SK-N-SH (cell line): ENCODE data around the gene PRICKLE3. TPM values are rescaled to one million over a fixed set of nuclear protein-coding genes. Genes with fewer than 3 reads are reported as not detected.

Experiments
- CTCF ChIA-PET: fragments of 300-600, 350-600 bp; formaldehyde crosslinking; extraction: SDS; loops from one replicate; lab custom pipeline; 2021; lab: Yijun Ruan, JAX
- POLR2A ChIA-PET: fragments of 350-600 bp; sonication (Branson Sonifier 250); formaldehyde crosslinking; extraction: SDS; loops from one replicate; lab custom pipeline; 2020; ENCODE audit warnings: antibody characterized with exemption, inconsistent platforms; lab: Yijun Ruan, JAX
- DNase-seq: peaks from one replicate; pipeline ENCODE4 v3.0.0; 2012
- H2AFZ ChIP-seq: fragments of 200-600 bp; sonication (generic); 2 replicates; pipeline ENCODE4 v1.8.1; 2016; ENCODE audit warnings: antibody characterized with exemption, mild to moderate bottlenecking, low read depth
- H3F3A ChIP-seq: fragments of 200-600 bp; sonication (generic); replicated peaks from 2 replicates; pipeline ENCODE3; 2016; ENCODE audit warnings: antibody characterized with exemption, mild to moderate bottlenecking; ENCODE audit not compliant: insufficient read depth
- H3K27ac ChIP-seq, 2 experiments: fragments of 200-500 bp in 1 of 2; fragments of 200-600 bp in 1 of 2; sonication (Bioruptor generic) in 1 of 2; sonication (generic), shearing (Covaris generic) in 1 of 2; 2 replicates each; pipeline versions ENCODE4 v1.5.1 to v1.6.1; 2014 to 2016; ENCODE audit warnings: low read depth in 2 of 2, inconsistent platforms in 1 of 2, low read length in 1 of 2, mild to moderate bottlenecking in 1 of 2, mixed read lengths in 1 of 2
- H3K27me3 ChIP-seq: fragments of 200-600 bp; sonication (generic), shearing (Covaris generic); 2 replicates; pipeline ENCODE4 v1.6.1; 2016; ENCODE audit warnings: mixed run types; ENCODE audit not compliant: insufficient read depth
- H3K36me3 ChIP-seq, 2 experiments: fragments of 200-500 bp in 1 of 2; fragments of 200-600 bp in 1 of 2; sonication (Bioruptor generic) in 1 of 2; sonication (generic) in 1 of 2; replicated peaks in 1 of 2; 2 replicates each; pipeline versions ENCODE3 to v1.5.1; 2014 to 2016; ENCODE audit warnings: low read length in 1 of 2, mild to moderate bottlenecking in 1 of 2; ENCODE audit not compliant: insufficient read depth in 2 of 2, control insufficient read depth in 1 of 2
- H3K4me1 ChIP-seq, 2 experiments: fragments of 200-500 bp in 1 of 2; fragments of 200-600 bp in 1 of 2; sonication (Bioruptor generic) in 1 of 2; sonication (generic), shearing (Covaris generic) in 1 of 2; 2 replicates each; pipeline versions ENCODE4 v1.5.1 to v1.6.1; 2014 to 2016; ENCODE audit warnings: low read depth in 1 of 2, low read length in 1 of 2, mixed run types in 1 of 2; ENCODE audit not compliant: insufficient read depth in 2 of 2, control insufficient read depth in 1 of 2
- H3K4me2 ChIP-seq: fragments of 200-600 bp; sonication (generic), shearing (Covaris generic); 2 replicates; pipeline ENCODE4 v1.6.1; 2017; ENCODE audit warnings: mixed run types
- H3K4me3 ChIP-seq, 2 experiments: fragments of 200-500 bp in 1 of 2; fragments of 200-600 bp in 1 of 2; sonication (Bioruptor generic) in 1 of 2; sonication (generic), shearing (Covaris generic) in 1 of 2; 2 replicates each; pipeline versions ENCODE4 v1.5.1 to v1.8.1; 2014 to 2016; ENCODE audit warnings: low read depth in 2 of 2, inconsistent platforms in 1 of 2, low read length in 1 of 2, mild to moderate bottlenecking in 1 of 2, mixed read lengths in 1 of 2, moderate library complexity in 1 of 2
- H3K79me2 ChIP-seq: fragments of 200-600 bp; sonication (generic); 2 replicates; pipeline ENCODE4 v1.8.1; 2017; ENCODE audit warnings: mild to moderate bottlenecking; ENCODE audit not compliant: insufficient read depth
- H3K9ac ChIP-seq: fragments of 200-600 bp; sonication (generic); 2 replicates; pipeline ENCODE4 v1.6.1; 2017; ENCODE audit warnings: mixed run types
- H3K9me2 ChIP-seq: fragments of 200-600 bp; sonication (generic); 2 replicates; pipeline ENCODE4 v1.6.1; 2017; ENCODE audit warnings: mixed run types
- H3K9me3 ChIP-seq: fragments of 200-600 bp; sonication (generic); 2 replicates; pipeline ENCODE4 v1.6.1; 2017; ENCODE audit warnings: mixed run types, mild to moderate bottlenecking, moderate library complexity
- H4K20me1 ChIP-seq: fragments of 200-600 bp; sonication (generic); 2 replicates; pipeline ENCODE4 v1.6.1; 2017; ENCODE audit warnings: mild to moderate bottlenecking, mixed run types; ENCODE audit not compliant: insufficient read depth
- GATA2 ChIP-seq: sonication (generic); formaldehyde crosslinking; IDR thresholded peaks from 2 replicates; pipeline ENCODE4 v1.5.0; 2020; ENCODE audit warnings: mild to moderate bottlenecking, missing genetic modification reagents
- JUND ChIP-seq: IDR thresholded peaks from 2 replicates; pipeline ENCODE4 v1.4.0; 2012
- RFX5 ChIP-seq: IDR thresholded peaks from 2 replicates; pipeline ENCODE4 v1.6.1; 2012; ENCODE audit warnings: mild to moderate bottlenecking, improper control_type of control experiment, low read length
- SIN3A ChIP-seq: IDR thresholded peaks from 2 replicates; pipeline ENCODE4 v1.6.1; 2012; ENCODE audit warnings: low read depth, mild to moderate bottlenecking, low read length, moderate library complexity, borderline replicate concordance
- SMC3 ChIP-seq: IDR thresholded peaks from 2 replicates; pipeline ENCODE4 v1.6.1; 2012; ENCODE audit warnings: low read depth, low read length, improper control_type of control experiment
- WGBS: methylation state at CpG from one replicate; pipeline ENCODE4 v1.1.6; 2017; ENCODE audit warnings: low lambda C conversion rate; 5-methylcytosine and 5-hydroxymethylcytosine counted together
- polyA plus RNA-seq, 3 experiments: library from polyadenylated mRNA; depleted of rRNA; stranded (reverse); fragments of >200 nt; gene quantifications; 2 replicates each; pipeline ENCODE4 v1.2.3, GENCODE V29; 2012
- TF ChIP-seq, protein P1 (sequence below): IDR thresholded peaks from 2 replicates; pipeline ENCODE4 v1.4.0; 2012; ENCODE audit warnings: low read depth
- TF ChIP-seq, protein P2 (sequence below): IDR thresholded peaks from 2 replicates; pipeline ENCODE4; 2012
- TF ChIP-seq, protein P3 (sequence below): fragments of 200-600 bp; sonication (generic); IDR thresholded peaks from 2 replicates; pipeline ENCODE4 v1.6.1; 2017; ENCODE audit warnings: antibody characterized with exemption, mild to moderate bottlenecking, moderate library complexity

The PRICKLE3 gene
- polyA plus RNA-seq, 1 of the 3 experiments (the other 2 are of a cell fraction), result 0.07 TPM

DNA sequence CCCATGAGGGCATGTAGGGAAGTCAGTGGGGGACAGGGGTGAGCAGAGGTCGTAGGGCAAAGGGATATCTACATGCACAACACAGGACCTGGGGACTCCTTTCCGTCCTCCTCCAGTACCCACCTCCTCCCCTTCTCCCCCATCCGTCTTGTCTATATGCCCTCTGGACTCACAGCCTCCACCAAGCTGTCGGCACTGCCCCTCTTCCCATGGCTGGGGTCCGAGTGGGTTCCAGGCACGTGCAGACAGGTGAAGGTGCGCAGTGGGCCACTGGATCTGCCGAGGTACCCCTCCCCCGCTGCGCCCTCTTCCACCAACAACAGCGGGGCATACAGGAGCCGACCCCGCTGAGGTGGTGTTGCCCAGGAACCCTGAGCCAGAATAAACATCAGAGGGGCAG lies 19.3 kb upstream of the PRICKLE3 start:
- TF ChIP-seq, protein P1, sequence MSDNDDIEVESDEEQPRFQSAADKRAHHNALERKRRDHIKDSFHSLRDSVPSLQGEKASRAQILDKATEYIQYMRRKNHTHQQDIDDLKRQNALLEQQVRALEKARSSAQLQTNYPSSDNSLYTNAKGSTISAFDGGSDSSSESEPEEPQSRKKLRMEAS, result no peak
- no peak for TF ChIP-seq RFX5
- TF ChIP-seq SIN3A, result no peak
- TF ChIP-seq, protein P2, sequence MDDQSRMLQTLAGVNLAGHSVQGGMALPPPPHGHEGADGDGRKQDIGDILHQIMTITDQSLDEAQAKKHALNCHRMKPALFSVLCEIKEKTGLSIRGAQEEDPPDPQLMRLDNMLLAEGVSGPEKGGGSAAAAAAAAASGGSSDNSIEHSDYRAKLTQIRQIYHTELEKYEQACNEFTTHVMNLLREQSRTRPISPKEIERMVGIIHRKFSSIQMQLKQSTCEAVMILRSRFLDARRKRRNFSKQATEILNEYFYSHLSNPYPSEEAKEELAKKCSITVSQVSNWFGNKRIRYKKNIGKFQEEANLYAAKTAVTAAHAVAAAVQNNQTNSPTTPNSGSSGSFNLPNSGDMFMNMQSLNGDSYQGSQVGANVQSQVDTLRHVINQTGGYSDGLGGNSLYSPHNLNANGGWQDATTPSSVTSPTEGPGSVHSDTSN, result no peak
- TF ChIP-seq, protein P3, sequence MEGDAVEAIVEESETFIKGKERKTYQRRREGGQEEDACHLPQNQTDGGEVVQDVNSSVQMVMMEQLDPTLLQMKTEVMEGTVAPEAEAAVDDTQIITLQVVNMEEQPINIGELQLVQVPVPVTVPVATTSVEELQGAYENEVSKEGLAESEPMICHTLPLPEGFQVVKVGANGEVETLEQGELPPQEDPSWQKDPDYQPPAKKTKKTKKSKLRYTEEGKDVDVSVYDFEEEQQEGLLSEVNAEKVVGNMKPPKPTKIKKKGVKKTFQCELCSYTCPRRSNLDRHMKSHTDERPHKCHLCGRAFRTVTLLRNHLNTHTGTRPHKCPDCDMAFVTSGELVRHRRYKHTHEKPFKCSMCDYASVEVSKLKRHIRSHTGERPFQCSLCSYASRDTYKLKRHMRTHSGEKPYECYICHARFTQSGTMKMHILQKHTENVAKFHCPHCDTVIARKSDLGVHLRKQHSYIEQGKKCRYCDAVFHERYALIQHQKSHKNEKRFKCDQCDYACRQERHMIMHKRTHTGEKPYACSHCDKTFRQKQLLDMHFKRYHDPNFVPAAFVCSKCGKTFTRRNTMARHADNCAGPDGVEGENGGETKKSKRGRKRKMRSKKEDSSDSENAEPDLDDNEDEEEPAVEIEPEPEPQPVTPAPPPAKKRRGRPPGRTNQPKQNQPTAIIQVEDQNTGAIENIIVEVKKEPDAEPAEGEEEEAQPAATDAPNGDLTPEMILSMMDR, result no peak
- no peaks in the 10 kb centered on the region; a peak in 1 of 4 replicates for H3K4me1 ChIP-seq
- H3K79me2 ChIP-seq, result no peaks in the 10 kb centered on the region
- no peak overlapping the region for H3K4me2 ChIP-seq
- no peaks in the 10 kb centered on the region for H4K20me1 ChIP-seq
- no peaks in the 10 kb centered on the region for H3K9me3 ChIP-seq
- CTCF ChIA-PET, result no interaction called here
- H3K4me3 ChIP-seq, result no peak overlapping the region
- H2AFZ ChIP-seq, result no peak overlapping the region
- no peak overlapping the region for H3K27ac ChIP-seq
- no peak for DNase-seq
- POLR2A ChIA-PET, result no interaction called here
- H3F3A ChIP-seq, result no peaks in the 10 kb centered on the region
- H3K9ac ChIP-seq, result no peak overlapping the region
- H3K27me3 ChIP-seq, result peaks cover 23% of the 10 kb centered on the region
- no peaks in the 10 kb centered on the region for H3K9me2 ChIP-seq
- WGBS, result 46% methylated on average over 13 of the region's 13 CpGs
- H3K36me3 ChIP-seq, result no peaks in the 10 kb centered on the region

DNA sequence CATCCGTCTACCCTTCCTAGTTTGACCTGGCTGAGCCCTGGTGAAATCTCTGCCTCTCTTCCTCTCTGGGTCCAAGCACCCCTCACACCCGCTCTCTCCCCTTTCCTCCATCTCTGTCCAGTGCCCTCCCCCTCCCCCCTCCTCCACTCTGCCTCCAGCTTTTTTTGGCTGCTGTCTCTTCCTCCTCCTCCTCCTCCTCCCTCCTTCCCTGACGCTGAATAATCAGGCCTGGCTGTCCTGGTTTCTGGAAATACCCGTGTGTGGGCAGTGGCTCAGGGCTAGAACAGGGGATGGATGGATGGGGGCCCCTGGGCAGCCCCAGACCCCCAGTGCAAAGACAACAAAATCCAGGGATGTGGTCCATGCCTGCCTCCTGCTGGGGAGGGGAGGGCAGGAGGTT lies 18.5 kb upstream of the PRICKLE3 start:
- H3F3A ChIP-seq, result no peaks in the 10 kb centered on the region
- no peak overlapping the region for H3K4me3 ChIP-seq
- H3K27me3 ChIP-seq, result peaks cover 23% of the 10 kb centered on the region
- H3K9ac ChIP-seq, result no peak overlapping the region
- no peak overlapping the region for H3K27ac ChIP-seq
- POLR2A ChIA-PET, result no interaction called here
- TF ChIP-seq GATA2 (CRISPR knock-in tag) (no peak), JUND (no peak), SMC3 (no peak)
- TF ChIP-seq, protein P2, result no peak
- H4K20me1 ChIP-seq, result no peaks in the 10 kb centered on the region
- H3K9me3 ChIP-seq, result no peaks in the 10 kb centered on the region
- no peaks in the 10 kb centered on the region for H3K9me2 ChIP-seq
- CTCF ChIA-PET, result no interaction called here
- 29% methylated on average over 4 of the region's 4 CpGs for WGBS
- no peaks in the 10 kb centered on the region for H3K79me2 ChIP-seq
- no peaks in the 10 kb centered on the region for H3K36me3 ChIP-seq
- no peak overlapping the region for H2AFZ ChIP-seq
- H3K4me2 ChIP-seq, result no peak overlapping the region
- no peak for DNase-seq
- no peaks in the 10 kb centered on the region; a peak in 1 of 4 replicates for H3K4me1 ChIP-seq
